H1 (cell line): ENCODE results near the gene SMARCC1.
"Not testable (repeated sequence)": the region's sequence is repeated elsewhere in the genome, so short reads cannot be mapped to it uniquely, and the experiment has no call there.

Experiments
- CHD2 ChIP-seq: IDR thresholded peaks from 2 replicates; pipeline ENCODE4 v1.6.1; 2012; ENCODE audit warnings: low read length, improper control_type of control experiment
- CTCF ChIP-seq, 3 experiments: IDR thresholded peaks; 1 replicate in 2 of 3; 2 replicates in 1 of 3; pipeline versions ENCODE4 v1.5.1 to v1.6.1; 2011; ENCODE audit warnings: low read length in 3 of 3, mild to moderate bottlenecking in 3 of 3, inconsistent platforms in 2 of 3, low read depth in 1 of 3, moderate library complexity in 1 of 3; ENCODE audit not compliant: insufficient read depth in 1 of 3; ENCODE audit errors: control extremely low read depth in 1 of 3
- JUND ChIP-seq: IDR thresholded peaks from 2 replicates; pipeline ENCODE4 v1.6.1; 2011; ENCODE audit warnings: mild to moderate bottlenecking, improper control_type of control experiment, low read length
- POLR2A ChIP-seq, 2 experiments: IDR thresholded peaks; 1 replicate in 1 of 2; 2 replicates in 1 of 2; pipeline ENCODE4 v1.6.1; 2011; ENCODE audit warnings: low read depth in 2 of 2, low read length in 2 of 2, mild to moderate bottlenecking in 2 of 2; ENCODE audit errors: control extremely low read depth in 1 of 2
- RFX5 ChIP-seq: IDR thresholded peaks from 2 replicates; pipeline ENCODE4 v1.6.1; 2011; ENCODE audit warnings: low read depth, low read length, improper control_type of control experiment, borderline replicate concordance
- TAF1 ChIP-seq: IDR thresholded peaks from 2 replicates; pipeline ENCODE4 v1.6.1; 2011; ENCODE audit warnings: mild to moderate bottlenecking, low read depth, low read length
- ZNF274 ChIP-seq: IDR thresholded peaks from 2 replicates; pipeline ENCODE4 v1.7.0; 2012; ENCODE audit warnings: low read length, borderline replicate concordance; ENCODE audit errors: extremely low read depth

- TF ChIP-seq JUND; RFX5; CHD2; POLR2A (IDR thresholded peaks at IDR 0.05; ENCODE audit: control extremely low read depth in 1 of 2, low read depth in 2 of 2, low read length in 2 of 2); CTCF (IDR thresholded peaks at IDR 0.05; ENCODE audit: control extremely low read depth in 1 of 3, insufficient read depth in 1 of 3, low read depth in 1 of 3, low read length in 3 of 3); TAF1; ZNF274: not testable (repeated sequence)
These were observed 21.5 kb downstream of the SMARCC1 start for GRCh38 chr3:47760207-47760606.
